GM12878 (cell line): ENCODE results near the gene JAGN1. TPM values are rescaled to one million over a fixed set of nuclear protein-coding genes. Genes with fewer than 3 reads are reported as not detected.

ENCODE experiments used
- ATAC-seq: fragments of 200-7000 bp; cut with Tn5 transposase; 3 replicates; pipeline ENCODE4 v1.9.1; 2020; ENCODE audit warnings: mild to moderate bottlenecking, moderate library complexity
- BruUV-seq: library from RNA; stranded (reverse); fragments of 400-500 nt; replicated peaks from 2 replicates; lab custom pipeline; 2021; lab: Mats Ljungman, UMichigan
- CTCF ChIA-PET: fragments of 300-600 bp; sonication (Branson Sonifier 250); formaldehyde crosslinking; extraction: SDS; loops from one replicate; lab custom pipeline; 2021; ENCODE audit warnings: inconsistent platforms; lab: Yijun Ruan, JAX
- POLR2A ChIA-PET: fragments of 350-600 bp; formaldehyde crosslinking; extraction: SDS; loops from one replicate; lab custom pipeline; 2021; ENCODE audit warnings: inconsistent platforms; lab: Charles Lee
- RAD21 ChIA-PET: fragments of 300-600 bp; sonication (Branson Sonifier 250); formaldehyde crosslinking; loops from one replicate; lab custom pipeline; 2023; ENCODE audit warnings: antibody characterized with exemption; ENCODE audit not compliant: unreplicated experiment; lab: Charles Lee
- SMC1A ChIA-PET: fragments of 300-600 bp; sonication (Branson Sonifier 250); formaldehyde crosslinking; loops from one replicate; lab custom pipeline; 2023; ENCODE audit not compliant: unreplicated experiment, uncharacterized antibody; lab: Charles Lee
- DNase-seq: peaks from one replicate; pipeline ENCODE4 v3.0.0-alpha.2; 2011; ENCODE audit warnings: low read depth, low spot score
- FAIRE-seq: peaks from 3 replicates; lab custom pipeline; 2011; peaks lifted over from hg19 to GRCh38; lab: Jason Lieb, UNC
- H2AFZ ChIP-seq: 2 replicates; pipeline ENCODE4 v1.6.0; 2011; ENCODE audit warnings: low read depth, low read length, control low read depth; ENCODE audit not compliant: control insufficient read depth
- H3K27ac ChIP-seq: 2 replicates; pipeline ENCODE4 v1.5.1; 2011; ENCODE audit warnings: control low read depth; ENCODE audit not compliant: control insufficient read depth, insufficient read depth
- H3K27me3 ChIP-seq, 2 experiments: replicated peaks in 1 of 2; 2 replicates each; pipeline versions ENCODE4 v1.6.0 to v1.6.1; 2011; ENCODE audit warnings: low read length in 1 of 2; ENCODE audit not compliant: control insufficient read depth in 2 of 2, insufficient read depth in 2 of 2
- H3K36me3 ChIP-seq, 2 experiments: 2 replicates each; pipeline ENCODE4 v1.5.1; 2011; ENCODE audit warnings: low read length in 1 of 2; ENCODE audit not compliant: control insufficient read depth in 2 of 2, insufficient read depth in 2 of 2
- H3K4me1 ChIP-seq: 2 replicates; pipeline ENCODE4 v1.6.1; 2011; ENCODE audit warnings: mild to moderate bottlenecking, low read length, moderate library complexity, mixed read lengths; ENCODE audit not compliant: control insufficient read depth, insufficient read depth
- H3K4me2 ChIP-seq: 2 replicates; pipeline ENCODE4 v1.6.0; 2011; ENCODE audit warnings: control low read depth; ENCODE audit not compliant: control insufficient read depth, insufficient read depth
- H3K4me3 ChIP-seq: fragments of 200-600 bp; sonication (generic); 2 replicates; pipeline ENCODE4 v1.5.1; 2016
- H3K79me2 ChIP-seq: 2 replicates; pipeline ENCODE4 v1.6.0; 2011; ENCODE audit warnings: low read length; ENCODE audit not compliant: control insufficient read depth, insufficient read depth
- H3K9ac ChIP-seq: 2 replicates; pipeline ENCODE4 v1.8.0; 2011; ENCODE audit warnings: low read length, control low read depth, mixed read lengths; ENCODE audit not compliant: control insufficient read depth, insufficient read depth
- H3K9me3 ChIP-seq: replicated peaks from 3 replicates; pipeline ENCODE4 v1.5.1; 2011; ENCODE audit warnings: mild to moderate bottlenecking, low read length; ENCODE audit not compliant: control insufficient read depth, insufficient read depth
- H4K20me1 ChIP-seq: 2 replicates; pipeline ENCODE4 v1.6.0; 2011; ENCODE audit not compliant: control insufficient read depth, insufficient read depth
- BCLAF1 ChIP-seq: fragments of 450-650 bp; IDR thresholded peaks from 2 replicates; pipeline ENCODE4 v1.6.1; 2017; ENCODE audit warnings: antibody characterized with exemption, mild to moderate bottlenecking, moderate library complexity
- BHLHE40 ChIP-seq, 2 experiments: fragments of 450-650 bp in 1 of 2; IDR thresholded peaks; 2 replicates each; pipeline ENCODE4 v1.6.1; 2011 to 2017; ENCODE audit warnings: low read depth in 2 of 2, borderline replicate concordance in 1 of 2, improper control_type of control experiment in 1 of 2, low read length in 1 of 2, mild to moderate bottlenecking in 1 of 2
- CHD2 ChIP-seq: IDR thresholded peaks from 2 replicates; pipeline ENCODE4 v1.6.1; 2011; ENCODE audit warnings: low read depth, low read length, improper control_type of control experiment, borderline replicate concordance
- ELK1 ChIP-seq: IDR thresholded peaks from 2 replicates; pipeline ENCODE4 v1.6.1; 2012; ENCODE audit warnings: low read depth, low read length, improper control_type of control experiment
- FOXM1 ChIP-seq: IDR thresholded peaks from 2 replicates; pipeline ENCODE4 v1.6.1; 2012; ENCODE audit warnings: low read depth, mild to moderate bottlenecking, inconsistent platforms, low read length, moderate library complexity
- HDAC2 ChIP-seq: fragments of 200-600 bp; sonication (generic); IDR thresholded peaks from 2 replicates; pipeline ENCODE4 v1.6.1; 2017
- IRF4 ChIP-seq: IDR thresholded peaks from 2 replicates; pipeline ENCODE4 v1.6.1; 2011; ENCODE audit warnings: low read depth, low read length
- JUNB ChIP-seq: IDR thresholded peaks from 2 replicates; pipeline ENCODE4 v1.6.1; 2016; ENCODE audit warnings: antibody characterized with exemption, mild to moderate bottlenecking
- PAX8 ChIP-seq: fragments of 450-650 bp; IDR thresholded peaks from 2 replicates; pipeline ENCODE4 v1.6.1; 2017; ENCODE audit warnings: mild to moderate bottlenecking, moderate library complexity
- POLR2AphosphoS5 ChIP-seq: IDR thresholded peaks from 2 replicates; pipeline ENCODE4 v1.6.1; 2011; ENCODE audit warnings: mild to moderate bottlenecking, low read length, inconsistent platforms
- TARDBP ChIP-seq: IDR thresholded peaks from 2 replicates; pipeline ENCODE4 v1.6.1; 2016; ENCODE audit warnings: borderline replicate concordance
- USF2 ChIP-seq: IDR thresholded peaks from 2 replicates; pipeline ENCODE4 v1.6.1; 2011; ENCODE audit warnings: low read depth, low read length, improper control_type of control experiment, borderline replicate concordance
- WRNIP1 ChIP-seq: IDR thresholded peaks from 2 replicates; pipeline ENCODE4 v1.6.1; 2011; ENCODE audit warnings: low read depth, low read length, improper control_type of control experiment, borderline replicate concordance
- ZNF207 ChIP-seq: fragments of 450-650 bp; IDR thresholded peaks from 2 replicates; pipeline ENCODE4 v1.6.1; 2014; ENCODE audit warnings: antibody characterized with exemption, mild to moderate bottlenecking, borderline replicate concordance
- ZNF217 ChIP-seq: fragments of 450-650 bp; IDR thresholded peaks from 2 replicates; pipeline ENCODE4 v1.6.1; 2017; ENCODE audit warnings: antibody characterized with exemption, mild to moderate bottlenecking
- WGBS: methylation state at CpG from one replicate; pipeline ENCODE4 v1.1.6; 2016; ENCODE audit warnings: low lambda C conversion rate; ENCODE audit not compliant: insufficient replicate concordance, insufficient coverage; ENCODE audit errors: missing lambda C conversion rate; 5-methylcytosine and 5-hydroxymethylcytosine counted together
- in situ Hi-C: fragments of 300-500 bp; cut with MboI; formaldehyde crosslinking; loops from 9 replicates; pipeline ENCODE4 v1.14.3; 2018; ENCODE audit warnings: mixed read lengths
- intact Hi-C: fragments of 100-400 bp; cut with micrococcal nuclease; formaldehyde crosslinking; loops from one replicate; pipeline ENCODE4 v1.14.2; 2022; ENCODE audit not compliant: unreplicated experiment
- polyA plus RNA-seq, 11 experiments: library from polyadenylated mRNA; depleted of rRNA in 4 of 11; unstranded in 6 of 11; stranded (reverse) in 5 of 11; fragments of >200 nt; fragmentation: Nextera tagmentation in 4 of 11; fragmentation: Illumina TruSeq in 1 of 11; extraction: Ambion mirVana in 4 of 11; extraction: Trizol in 1 of 11; gene quantifications; 1 replicate in 1 of 11; 2 replicates in 10 of 11; pipeline versions ENCODE4 v1.2.1 to v1.2.3, GENCODE V29; 2011 to 2016; ENCODE audit warnings: inconsistent platforms in 2 of 11, missing spikeins in 2 of 11, low read depth in 1 of 11
- total RNA-seq, 4 experiments: library from RNA; depleted of rRNA in 3 of 4; stranded (reverse); fragments of >200 nt in 3 of 4; fragmentation: Illumina TruSeq in 1 of 4; extraction: Trizol in 1 of 4; gene quantifications; 2 replicates each; pipeline versions ENCODE4 v1.2.1 to v1.2.3, GENCODE V29; 2013 to 2021

Gene JAGN1
- total and polyA plus RNA-seq, 10 of the 15 experiments (the other 5 are each of a cell fraction or from before 2014, with no cell fraction given), result 23.3 to 56.0 (median 35.4) TPM

DNA sequence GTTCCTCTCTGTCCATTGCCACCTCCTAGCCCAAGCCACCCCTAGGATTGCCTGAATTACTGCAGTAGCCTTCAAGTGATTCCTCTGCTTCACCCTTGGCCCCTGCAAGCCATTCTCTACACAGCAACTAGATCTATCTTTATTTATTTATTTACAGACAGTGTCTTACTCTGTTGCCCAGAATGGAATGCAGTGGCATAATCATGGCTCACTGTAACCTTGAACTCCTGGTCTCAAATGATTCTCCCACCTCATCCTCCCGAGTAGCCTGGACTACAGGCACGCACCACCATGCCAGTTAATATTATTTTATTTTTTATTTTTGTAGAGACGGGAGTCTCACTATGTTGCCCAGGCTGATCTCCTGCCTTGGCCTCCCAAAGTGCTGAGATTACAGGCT is 1.9 kb upstream of the JAGN1 start:
- Histone ChIP-seq H3K27ac (no peak overlapping the region), H2AFZ (no peak overlapping the region; the same call in 1 of the 2 replicates), H3K9ac (no peak overlapping the region), H3K4me2 (no peak overlapping the region), H4K20me1 (no peaks in the 10 kb centered on the region), H3K9me3 (no peaks in the 10 kb centered on the region; the same call in 2 of the 3 replicates), H3K4me3 (no peak overlapping the region), H3K27me3 (no peaks in the 10 kb centered on the region), H3K36me3 (peaks cover 2 to 9% of the 10 kb centered on the region in 2 experiments), H3K4me1 (no peaks in the 10 kb centered on the region), H3K79me2 (peaks cover 31% of the 10 kb centered on the region)
- POLR2A ChIA-PET, result interaction anchor here (3.4 kb wide), 1 partner anchor 9 kb away, joined by 35 read pairs; the partner anchor contains the start of gene CIDEC
- in situ Hi-C loops (no loop called here), intact Hi-C loops (no loop called here)
- SMC1A ChIA-PET, result interaction anchor here (1.1 to 1.7 kb wide), 2 partner anchors 14 to 42 kb away, joined by 5 to 7 read pairs; partner anchors contain the start of gene IL17RE
- WGBS, result 78% methylated on average over 3 of the region's 3 CpGs
- FAIRE-seq (no peak), ATAC-seq (no peak), DNase-seq (no peak)
- TF ChIP-seq IRF4 (no peak), TARDBP (no peak), BHLHE40 (IDR thresholded peaks at IDR 0.05; ENCODE audit: borderline replicate concordance in 1 of 2, low read depth in 2 of 2, low read length in 1 of 2) (no peak), FOXM1 (no peak), POLR2AphosphoS5 (no peak), BCLAF1 (no peak), CHD2 (no peak), ZNF207 (no peak), PAX8 (no peak), ELK1 (no peak), USF2 (no peak), ZNF217 (no peak), WRNIP1 (no peak), JUNB (no peak), HDAC2 (no peak)
- no TSS peak for BruUV-seq
- RAD21 ChIA-PET, result no interaction called here
- CTCF ChIA-PET, result interaction anchor here (1.1 kb wide), 1 partner anchor 28 kb away, joined by 3 read pairs; the partner anchor contains the start of gene IL17RC
